Activated naive CD8-positive, alpha-beta T cell treated with anti-CD3 and anti-CD28 coated beads, Interleukin-2, amount 50 U/mL, for 24 hours (primary cell): ENCODE measurements around the gene SDR39U1.
"Not testable (repeated sequence)": the region's sequence is repeated elsewhere in the genome, so short reads cannot be mapped to it uniquely, and the experiment has no call there.

Experiments used
- ATAC-seq: fragments of 150-1000 bp; cut with Tn5 transposase; one replicate; pipeline ENCODE4 v1.10.0; 2021
- DNase-seq: peaks from one replicate; pipeline ENCODE4 v3.0.0; 2021
- H3K27ac Mint-ChIP-seq: one replicate; pipeline ENCODE4 v1.8.0; 2021; ENCODE audit warnings: mild to moderate bottlenecking, mixed read lengths
- H3K27me3 Mint-ChIP-seq: one replicate; pipeline ENCODE4 v1.8.0; 2021; ENCODE audit warnings: mixed read lengths
- H3K36me3 Mint-ChIP-seq: one replicate; pipeline ENCODE4 v1.8.0; 2021; ENCODE audit warnings: low read depth, mixed read lengths
- H3K4me1 Mint-ChIP-seq: one replicate; pipeline ENCODE4 v1.8.0; 2021; ENCODE audit warnings: mixed read lengths
- H3K4me3 Mint-ChIP-seq: one replicate; pipeline ENCODE4 v1.8.0; 2021; ENCODE audit warnings: mild to moderate bottlenecking, moderate library complexity, mixed read lengths
- H3K9me3 Mint-ChIP-seq: one replicate; pipeline ENCODE4 v1.8.0; 2021; ENCODE audit warnings: mixed read lengths

The SDR39U1 gene

GRCh38 chr14:24463017-24463883 lies 20.7 kb upstream of the SDR39U1 start:
- Mint-ChIP-seq H3K27ac (no peak overlapping the region), H3K9me3 (peaks cover 3% of the 10 kb centered on the region), H3K4me3 (no peak overlapping the region), H3K4me1 (peaks cover 36% of the 10 kb centered on the region), H3K36me3 (peaks cover 3% of the 10 kb centered on the region), H3K27me3 (no peaks in the 10 kb centered on the region)
- ATAC-seq (no peak), DNase-seq (no peak)

DNA sequence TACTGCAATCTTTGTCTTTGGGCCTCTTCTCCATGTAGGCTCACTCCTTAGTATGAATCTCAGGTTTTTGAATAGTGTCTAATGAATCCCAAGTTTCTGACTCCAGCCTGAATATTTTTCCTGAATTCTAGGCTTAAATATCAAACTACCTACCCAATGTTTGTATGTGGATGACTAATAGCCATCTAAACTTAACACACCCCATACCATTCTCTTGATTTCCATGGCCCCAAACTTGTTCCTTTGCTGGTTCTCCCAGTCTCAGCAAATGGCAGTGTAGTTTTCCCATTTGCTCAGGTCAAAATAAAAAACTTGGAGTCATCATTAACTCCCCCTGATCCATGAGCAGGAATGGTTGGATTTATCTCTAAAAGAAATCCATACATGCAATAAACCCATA lies 18.8 kb upstream of the SDR39U1 start:
- Mint-ChIP-seq H3K27ac (no peak overlapping the region), H3K4me1 (peaks cover 36% of the 10 kb centered on the region), H3K4me3 (no peak overlapping the region), H3K9me3 (peaks cover 6% of the 10 kb centered on the region), H3K27me3 (no peaks in the 10 kb centered on the region), H3K36me3 (peaks cover 3% of the 10 kb centered on the region)
- ATAC-seq: no peak
- no peak for DNase-seq

GRCh38 chr14:24459331-24459730 lies 16.8 kb upstream of the SDR39U1 start:
- H3K27me3 Mint-ChIP-seq: no peaks in the 10 kb centered on the region
- peaks cover 7% of the 10 kb centered on the region for H3K9me3 Mint-ChIP-seq

DNA sequence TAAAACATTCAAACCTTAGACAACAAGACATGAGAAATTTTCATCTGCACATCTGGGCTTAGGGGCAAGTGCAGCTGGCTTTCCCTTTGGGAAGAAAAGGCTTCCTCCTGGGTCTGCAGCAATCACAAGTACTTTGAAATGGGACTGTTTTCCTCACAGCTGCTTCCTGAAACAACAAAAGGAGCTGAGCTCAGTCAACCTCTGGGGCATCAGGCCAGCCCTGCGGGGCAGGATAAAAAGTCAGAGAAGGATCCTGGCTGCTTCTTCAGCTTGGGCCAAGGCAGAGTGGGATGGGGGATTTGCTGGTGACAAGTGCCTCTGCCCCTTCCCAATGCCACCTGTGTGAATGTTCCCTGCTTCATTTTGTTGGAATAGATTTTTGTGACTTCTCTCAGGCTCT lies 16.2 kb upstream of the SDR39U1 start:
- H3K27me3 Mint-ChIP-seq: no peaks in the 10 kb centered on the region

More at GRCh38 chr14:24459331-24459730, 16.8 kb upstream of the SDR39U1 start:
- no peak for DNase-seq
- no peak for ATAC-seq
- Mint-ChIP-seq H3K36me3 (peaks cover 7% of the 10 kb centered on the region), H3K27ac (no peak overlapping the region), H3K4me1 (peaks cover 18% of the 10 kb centered on the region), H3K4me3 (no peak overlapping the region)

DNA sequence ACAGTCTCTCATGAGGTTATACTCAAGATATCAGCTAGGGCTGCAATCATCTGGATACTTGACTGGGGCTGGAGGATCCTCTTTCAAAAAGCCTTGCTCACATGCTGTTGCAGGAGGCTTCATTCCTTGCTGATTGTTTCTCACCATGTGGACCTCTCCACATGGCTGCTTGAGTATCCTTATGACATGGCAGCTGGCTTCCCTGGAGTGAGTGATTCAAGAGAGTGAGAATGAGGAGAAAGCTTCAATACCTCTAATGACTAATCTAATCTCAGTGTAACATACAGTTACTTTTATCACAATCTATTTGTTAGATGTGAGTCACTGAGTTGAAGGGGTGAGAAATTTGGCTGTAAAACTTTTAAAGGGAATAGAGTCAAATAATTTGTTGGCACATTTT lies 14.4 kb upstream of the SDR39U1 start:
- Mint-ChIP-seq H3K9me3 (peaks cover 13% of the 10 kb centered on the region), H3K27me3 (no peaks in the 10 kb centered on the region), H3K36me3 (peaks cover 16% of the 10 kb centered on the region), H3K4me3 (no peak overlapping the region), H3K27ac (no peak overlapping the region), H3K4me1 (peaks cover 3% of the 10 kb centered on the region)
- ATAC-seq (peak; percentile 68), DNase-seq (no peak)

More for the DNA sequence above, 16.2 kb upstream of the SDR39U1 start:
- Mint-ChIP-seq H3K4me3 (no peak overlapping the region), H3K9me3 (peaks cover 13% of the 10 kb centered on the region), H3K27ac (no peak overlapping the region), H3K36me3 (peaks cover 12% of the 10 kb centered on the region), H3K4me1 (peaks cover 12% of the 10 kb centered on the region)
- no peak for DNase-seq
- ATAC-seq: no peak

- not testable (repeated sequence) for H3K4me1 Mint-ChIP-seq, H3K27ac Mint-ChIP-seq, DNase-seq, H3K27me3 Mint-ChIP-seq, H3K4me3 Mint-ChIP-seq, ATAC-seq
- peaks cover 19% of the 10 kb centered on the region for H3K36me3 Mint-ChIP-seq
- peaks cover 10% of the 10 kb centered on the region for H3K9me3 Mint-ChIP-seq
These were observed 8.3 kb upstream of the SDR39U1 start for GRCh38 chr14:24450828-24451227.

DNA sequence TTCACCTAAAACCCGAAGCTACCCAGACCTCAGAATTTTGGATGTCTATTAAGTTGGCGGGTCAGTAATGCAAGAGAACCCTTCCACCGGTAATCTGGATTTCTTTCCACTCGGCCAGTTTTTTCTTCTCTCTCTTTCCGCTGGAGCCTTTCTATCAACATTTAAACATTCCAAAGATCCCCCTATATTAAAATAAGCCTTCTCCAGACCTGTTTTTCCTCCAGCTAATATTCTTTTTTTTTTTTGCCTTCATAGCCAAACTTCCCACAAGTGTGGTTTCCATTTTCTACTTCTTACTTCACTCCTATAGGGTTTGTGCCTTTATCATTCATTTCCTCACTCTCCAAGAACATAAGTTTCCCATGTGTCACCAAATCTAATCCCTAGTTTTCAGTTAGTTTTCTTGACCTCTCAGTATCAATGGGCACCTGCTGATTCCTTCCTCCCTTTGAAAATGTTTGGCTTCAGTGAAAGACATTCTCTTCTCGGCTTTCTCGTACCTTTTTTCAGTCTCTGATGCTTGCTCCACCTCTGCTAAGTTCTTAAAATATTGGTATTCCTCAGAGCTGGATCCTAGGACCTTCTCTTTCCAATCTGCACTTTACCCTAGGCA lies 583 bp upstream of the SDR39U1 start:
- no peak for ATAC-seq
- Mint-ChIP-seq H3K36me3 (peaks cover 29% of the 10 kb centered on the region), H3K4me3 (peak overlapping the region; percentile 97), H3K9me3 (no peaks in the 10 kb centered on the region), H3K27ac (peak overlapping the region; percentile 98), H3K4me1 (peaks cover 44% of the 10 kb centered on the region), H3K27me3 (no peaks in the 10 kb centered on the region)
- DNase-seq: no peak

- peak; percentile 1 for ATAC-seq
- Mint-ChIP-seq H3K4me1 (peaks cover 57% of the 10 kb centered on the region), H3K27me3 (no peaks in the 10 kb centered on the region), H3K27ac (peak overlapping the region; percentile 98), H3K9me3 (no peaks in the 10 kb centered on the region), H3K36me3 (peaks cover 34% of the 10 kb centered on the region), H3K4me3 (peak overlapping the region; percentile 97)
- DNase-seq: no peak
These were observed 704 bp downstream of the SDR39U1 start for GRCh38 chr14:24441904-24442239.

DNA sequence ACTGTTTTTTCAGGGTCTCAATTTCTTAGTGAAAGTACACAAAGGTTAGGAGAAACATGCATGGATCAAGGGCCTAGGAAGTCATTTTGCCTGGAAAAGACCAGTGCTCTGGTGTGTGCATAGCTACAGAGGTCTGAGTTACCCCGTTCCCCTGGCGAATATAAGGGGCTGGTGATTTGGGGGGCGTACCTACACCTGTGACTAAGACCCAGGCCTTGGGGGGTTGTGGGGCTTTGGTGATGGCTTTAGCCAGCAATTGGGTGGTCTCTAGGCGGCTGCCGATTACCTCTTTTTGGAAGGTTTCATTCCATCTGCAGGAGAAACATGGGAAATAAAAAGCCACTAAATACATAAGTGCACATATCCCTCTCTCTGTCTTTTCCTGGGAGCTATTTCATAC lies 1.1 kb downstream of the SDR39U1 start:
- DNase-seq (no peak), ATAC-seq (no peak)
- peak overlapping the region; percentile 98 for H3K27ac Mint-ChIP-seq
- peaks cover 38% of the 10 kb centered on the region for H3K36me3 Mint-ChIP-seq
- H3K9me3 Mint-ChIP-seq: no peaks in the 10 kb centered on the region
- H3K27me3 Mint-ChIP-seq: no peaks in the 10 kb centered on the region
- peaks cover 61% of the 10 kb centered on the region for H3K4me1 Mint-ChIP-seq
- peak overlapping the region; percentile 97 for H3K4me3 Mint-ChIP-seq

DNA sequence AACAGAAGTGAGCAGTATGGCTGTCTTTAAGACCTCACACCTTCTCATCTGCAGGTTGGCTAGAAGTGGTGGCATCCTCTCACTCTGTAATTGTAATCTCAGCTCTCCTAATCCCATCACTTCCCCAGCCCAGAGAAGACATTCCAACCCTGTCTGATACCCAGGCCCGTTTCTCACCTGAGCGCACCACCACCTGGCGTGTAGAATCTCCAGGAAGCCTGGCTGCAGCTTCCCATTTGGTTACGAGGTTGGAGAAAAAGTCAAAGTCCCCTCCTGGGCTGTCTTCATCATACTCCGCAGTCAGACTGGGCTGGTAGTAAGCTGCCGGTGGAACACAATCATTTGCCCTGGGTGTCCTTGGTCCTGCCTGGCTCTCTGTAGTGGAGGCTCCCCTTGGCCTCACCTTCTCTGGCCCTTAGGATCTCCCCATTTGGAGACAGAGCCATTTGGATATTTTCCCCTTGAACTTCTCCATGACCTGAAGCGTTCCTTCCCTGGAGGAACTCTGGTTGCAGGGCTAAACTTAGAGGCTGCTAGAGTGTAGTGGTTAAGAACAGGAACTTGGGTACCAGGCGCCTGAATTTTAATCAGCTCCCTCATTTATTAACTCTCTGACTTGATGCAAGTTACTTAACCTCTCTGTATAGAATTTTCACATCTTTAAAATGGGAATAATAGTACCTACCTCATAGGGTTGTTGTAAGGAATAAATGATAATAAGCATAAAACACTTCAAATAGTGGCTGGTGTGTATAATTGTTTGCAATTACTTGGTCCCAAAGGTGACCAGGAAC lies 1.8 kb downstream of the SDR39U1 start:
- Mint-ChIP-seq H3K27ac (peak overlapping the region; percentile 98), H3K36me3 (peaks cover 41% of the 10 kb centered on the region), H3K4me1 (peaks cover 62% of the 10 kb centered on the region), H3K4me3 (peak overlapping the region; percentile 97), H3K9me3 (no peaks in the 10 kb centered on the region), H3K27me3 (no peaks in the 10 kb centered on the region)
- no peak for DNase-seq
- no peak for ATAC-seq

GRCh38 chr14:24439830-24440605 lies 2.6 kb downstream of the SDR39U1 start:
- H3K4me3 Mint-ChIP-seq: peak overlapping the region; percentile 97

GRCh38 chr14:24439257-24439656 lies 3.3 kb downstream of the SDR39U1 start:
- Mint-ChIP-seq H3K4me1 (peaks cover 62% of the 10 kb centered on the region), H3K4me3 (no peak overlapping the region), H3K27me3 (no peaks in the 10 kb centered on the region), H3K27ac (peak overlapping the region; percentile 41), H3K9me3 (no peaks in the 10 kb centered on the region), H3K36me3 (peaks cover 45% of the 10 kb centered on the region)
- DNase-seq (no peak), ATAC-seq (no peak)

More at GRCh38 chr14:24439830-24440605, 2.6 kb downstream of the SDR39U1 start:
- DNase-seq: no peak
- Mint-ChIP-seq H3K36me3 (peaks cover 45% of the 10 kb centered on the region), H3K27me3 (no peaks in the 10 kb centered on the region), H3K9me3 (no peaks in the 10 kb centered on the region), H3K27ac (peak overlapping the region; percentile 84), H3K4me1 (peaks cover 62% of the 10 kb centered on the region)
- no peak for ATAC-seq

- H3K9me3 Mint-ChIP-seq: no peaks in the 10 kb centered on the region
- peaks cover 50% of the 10 kb centered on the region for H3K36me3 Mint-ChIP-seq
These were observed 4.1 kb downstream of the SDR39U1 start for GRCh38 chr14:24438223-24439097.

More at GRCh38 chr14:24438223-24439097, 4.1 kb downstream of the SDR39U1 start:
- Mint-ChIP-seq H3K27me3 (no peaks in the 10 kb centered on the region), H3K27ac (peak overlapping the region; percentile 32), H3K4me1 (peaks cover 60% of the 10 kb centered on the region), H3K4me3 (no peak overlapping the region)
- DNase-seq: no peak
- no peak for ATAC-seq
